A673 (cell line): ENCODE results near the gene XRCC3. TPM values are rescaled to one million over a fixed set of nuclear protein-coding genes. Genes with fewer than 3 reads are reported as not detected.

Source experiments
- BruUV-seq: library from RNA; stranded (reverse); fragments of 400-500 nt; replicated peaks from 2 replicates; lab custom pipeline; 2021; lab: Mats Ljungman, UMichigan
- CTCF ChIA-PET: fragments of 300-600 bp; sonication (Branson Sonifier 250); formaldehyde crosslinking; loops from one replicate; lab custom pipeline; 2022; ENCODE audit warnings: antibody characterized with exemption; lab: Charles Lee
- POLR2A ChIA-PET: fragments of 300-600 bp; sonication (Branson Sonifier 250); formaldehyde crosslinking; loops from one replicate; lab custom pipeline; 2022; ENCODE audit warnings: antibody characterized with exemption; ENCODE audit not compliant: low non-redundant PET; lab: Charles Lee
- DNase-seq: peaks from one replicate; pipeline ENCODE4 v3.0.0-alpha.2; 2015; ENCODE audit warnings: low spot score
- H3K27ac ChIP-seq: fragments of 200-600 bp; sonication (generic); 2 replicates; pipeline ENCODE4 v1.5.1; 2016; ENCODE audit warnings: mixed run types, low read depth, mild to moderate bottlenecking, mixed read lengths, antibody characterized with exemption, low read length; ENCODE audit not compliant: poor library complexity, severe bottlenecking
- H3K27me3 ChIP-seq: fragments of 200-600 bp; sonication (generic); replicated peaks from 2 replicates; pipeline ENCODE4 v1.6.1; 2017; ENCODE audit warnings: mixed run types, low read depth, mild to moderate bottlenecking, mixed read lengths, antibody characterized with exemption, low read length; ENCODE audit not compliant: insufficient read depth, poor library complexity
- H3K36me3 ChIP-seq: fragments of 200-600 bp; sonication (generic); 2 replicates; pipeline ENCODE4 v1.6.1; 2016; ENCODE audit warnings: mixed run types, mild to moderate bottlenecking, mixed read lengths, antibody characterized with exemption, low read length; ENCODE audit not compliant: insufficient read depth, poor library complexity, severe bottlenecking
- H3K4me1 ChIP-seq: fragments of 200-600 bp; sonication (generic); 2 replicates; pipeline ENCODE4 v1.6.1; 2017; ENCODE audit warnings: mixed run types, mild to moderate bottlenecking, mixed read lengths, antibody characterized with exemption, low read length; ENCODE audit not compliant: insufficient read depth, poor library complexity, severe bottlenecking
- H3K4me3 ChIP-seq: fragments of 200-600 bp; sonication (generic); 2 replicates; pipeline ENCODE4 v1.5.1; 2016; ENCODE audit warnings: low read depth, mixed run types, mild to moderate bottlenecking, mixed read lengths, low read length; ENCODE audit not compliant: poor library complexity, severe bottlenecking
- H3K9me3 ChIP-seq: fragments of 200-600 bp; sonication (generic); 2 replicates; pipeline ENCODE4 v1.6.1; 2016; ENCODE audit warnings: mixed run types, low read depth, mild to moderate bottlenecking, mixed read lengths, antibody characterized with exemption, low read length; ENCODE audit not compliant: poor library complexity, severe bottlenecking
- EZH2 ChIP-seq: fragments of 200-600 bp; sonication (generic); IDR thresholded peaks from 2 replicates; pipeline ENCODE4 v1.6.1; 2017; ENCODE audit warnings: borderline replicate concordance, low read depth, mild to moderate bottlenecking, mixed read lengths, antibody characterized with exemption, low read length; ENCODE audit not compliant: poor library complexity, severe bottlenecking
- intact Hi-C: fragments of 100-400 bp; cut with micrococcal nuclease; formaldehyde crosslinking; loops from one replicate; pipeline ENCODE4 v1.10.0; 2022; ENCODE audit not compliant: unreplicated experiment
- total RNA-seq: library from RNA; stranded (reverse); gene quantifications from 2 replicates; pipeline ENCODE4 v1.2.3, GENCODE V29; 2021
- TF ChIP-seq, protein P1 (sequence below): fragments of 300-800, 200-600 bp; sonication (generic); conservative IDR thresholded peaks from 2 replicates; pipeline ENCODE4 v1.5.1; 2017; ENCODE audit warnings: low read depth, mild to moderate bottlenecking, antibody characterized with exemption, low read length, moderate library complexity, mixed read lengths

XRCC3 gene
- total RNA-seq, 1 experiment from 2014 or later = 91.8 TPM

DNA sequence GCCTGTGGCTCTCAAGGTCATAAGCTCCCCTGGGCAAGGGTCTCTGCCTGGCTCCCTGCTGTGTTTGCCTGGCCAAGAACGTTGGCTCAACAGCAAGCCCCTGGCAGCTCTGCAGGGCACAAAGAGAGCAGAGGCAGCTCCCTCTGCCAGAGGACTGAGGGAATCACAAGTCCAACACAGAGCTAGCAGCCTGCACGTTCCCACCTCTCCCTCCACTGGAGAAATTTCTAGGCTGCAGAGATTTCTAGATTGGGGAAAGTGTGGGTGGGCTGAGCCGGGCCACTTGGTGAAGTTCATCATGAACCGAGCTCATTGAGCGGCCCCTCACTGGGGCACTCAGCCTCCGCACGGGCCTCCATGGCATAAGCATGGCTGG, 20.2 kb upstream of the XRCC3 start:
- H3K36me3 ChIP-seq = peaks cover 16% of the 10 kb centered on the region
- H3K27me3 ChIP-seq = no peaks in the 10 kb centered on the region
- no TSS peak for BruUV-seq
- CTCF ChIA-PET = interaction anchor here (0.6 kb wide), 1 partner anchor 101 kb away, joined by 5 read pairs; no protein-coding TSS in a partner anchor
- H3K4me3 ChIP-seq = no peak overlapping the region
- POLR2A ChIA-PET = no interaction called here
- DNase-seq = no peak
- H3K9me3 ChIP-seq = no peaks in the 10 kb centered on the region
- intact Hi-C loops = no loop called here
- TF ChIP-seq EZH2 = no peak
- TF ChIP-seq, protein P1, sequence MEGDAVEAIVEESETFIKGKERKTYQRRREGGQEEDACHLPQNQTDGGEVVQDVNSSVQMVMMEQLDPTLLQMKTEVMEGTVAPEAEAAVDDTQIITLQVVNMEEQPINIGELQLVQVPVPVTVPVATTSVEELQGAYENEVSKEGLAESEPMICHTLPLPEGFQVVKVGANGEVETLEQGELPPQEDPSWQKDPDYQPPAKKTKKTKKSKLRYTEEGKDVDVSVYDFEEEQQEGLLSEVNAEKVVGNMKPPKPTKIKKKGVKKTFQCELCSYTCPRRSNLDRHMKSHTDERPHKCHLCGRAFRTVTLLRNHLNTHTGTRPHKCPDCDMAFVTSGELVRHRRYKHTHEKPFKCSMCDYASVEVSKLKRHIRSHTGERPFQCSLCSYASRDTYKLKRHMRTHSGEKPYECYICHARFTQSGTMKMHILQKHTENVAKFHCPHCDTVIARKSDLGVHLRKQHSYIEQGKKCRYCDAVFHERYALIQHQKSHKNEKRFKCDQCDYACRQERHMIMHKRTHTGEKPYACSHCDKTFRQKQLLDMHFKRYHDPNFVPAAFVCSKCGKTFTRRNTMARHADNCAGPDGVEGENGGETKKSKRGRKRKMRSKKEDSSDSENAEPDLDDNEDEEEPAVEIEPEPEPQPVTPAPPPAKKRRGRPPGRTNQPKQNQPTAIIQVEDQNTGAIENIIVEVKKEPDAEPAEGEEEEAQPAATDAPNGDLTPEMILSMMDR = no peak
- no peaks in the 10 kb centered on the region for H3K4me1 ChIP-seq
- H3K27ac ChIP-seq = no peak overlapping the region

GRCh38 chr14:103735022-103735421, 19.8 kb upstream of the XRCC3 start:
- POLR2A ChIA-PET = no interaction called here

DNA sequence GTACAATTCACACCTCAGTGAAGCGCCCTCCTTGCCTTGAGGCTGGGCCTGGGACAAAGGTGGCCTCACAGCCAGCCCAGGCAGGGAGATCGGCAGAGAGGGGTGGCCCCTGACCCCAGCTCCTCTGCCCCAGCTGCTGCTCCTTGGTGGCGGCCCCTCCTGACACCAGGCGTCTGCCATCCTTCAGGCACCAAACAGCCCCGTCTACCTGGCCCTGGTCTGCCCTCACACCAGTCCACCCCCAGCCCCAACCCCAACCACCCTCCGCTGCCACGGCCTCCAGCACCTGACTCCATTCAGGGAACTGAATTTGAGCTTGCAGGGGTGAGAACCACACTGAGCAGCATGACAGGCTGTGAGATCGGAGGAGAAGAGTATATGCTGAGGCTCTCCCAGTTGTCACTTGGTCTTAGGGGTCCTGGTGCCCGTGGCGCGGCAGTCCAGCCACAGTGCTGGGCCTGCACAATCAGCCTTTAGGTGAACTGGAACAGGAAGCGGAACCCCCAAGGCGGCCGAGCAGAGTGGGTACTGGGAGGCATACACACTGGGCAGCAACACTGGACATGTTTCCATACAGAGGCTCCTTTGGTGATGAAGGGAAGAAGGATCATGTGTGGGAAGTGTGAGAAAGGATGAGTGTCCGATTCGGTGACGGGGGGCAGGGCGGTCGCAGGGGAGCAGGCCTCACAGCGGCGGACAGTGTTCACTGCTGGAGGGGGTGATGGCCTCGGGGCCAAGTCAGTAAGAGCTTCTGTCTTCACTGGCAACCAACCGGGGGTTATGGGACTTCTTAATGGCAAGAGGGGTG, 19.0 kb upstream of the XRCC3 start:
- no peak for TF ChIP-seq EZH2
- TF ChIP-seq, protein P1 = no peak
- no peaks in the 10 kb centered on the region for H3K9me3 ChIP-seq
- peaks cover 22% of the 10 kb centered on the region for H3K36me3 ChIP-seq
- no peaks in the 10 kb centered on the region for H3K4me1 ChIP-seq
- ChIA-PET POLR2A (no interaction called here), CTCF (no interaction called here)
- H3K27ac ChIP-seq = no peak overlapping the region
- BruUV-seq = no TSS peak
- H3K4me3 ChIP-seq = no peak overlapping the region
- no peak for DNase-seq
- no peaks in the 10 kb centered on the region for H3K27me3 ChIP-seq
- intact Hi-C loops = no loop called here

More at GRCh38 chr14:103735022-103735421, 19.8 kb upstream of the XRCC3 start:
- H3K27me3 ChIP-seq = no peaks in the 10 kb centered on the region
- H3K4me3 ChIP-seq = no peak overlapping the region
- no peaks in the 10 kb centered on the region for H3K4me1 ChIP-seq
- DNase-seq = no peak
- H3K9me3 ChIP-seq = no peaks in the 10 kb centered on the region
- no TSS peak for BruUV-seq
- CTCF ChIA-PET = no interaction called here
- TF ChIP-seq, protein P1 = no peak
- no peak for TF ChIP-seq EZH2
- intact Hi-C loops = no loop called here
- H3K36me3 ChIP-seq = peaks cover 16% of the 10 kb centered on the region
- no peak overlapping the region for H3K27ac ChIP-seq
